ENCODE data around the gene TFB1M. TPM values are rescaled to one million over a fixed set of nuclear protein-coding genes. Genes with fewer than 3 reads are reported as not detected.
A peak's percentile ranks its signal among the peaks of the same experiment; 100 is the strongest.
"Not testable (repeated sequence)": the region's sequence is repeated elsewhere in the genome, so short reads cannot be mapped to it uniquely, and the experiment has no call there.

Gene TFB1M
- total RNA-seq, 1 experiment from 2014 or later, result 25.1 TPM

GRCh38 chr6:155329460-155330132 lies 15.3 kb upstream of the TFB1M start:
- DNase-seq (ENCODE audit: low read depth), result no peak

- DNase-seq (ENCODE audit: low read depth), result no peak
These were observed 14.5 kb upstream of the TFB1M start for GRCh38 chr6:155328539-155329459.

DNA sequence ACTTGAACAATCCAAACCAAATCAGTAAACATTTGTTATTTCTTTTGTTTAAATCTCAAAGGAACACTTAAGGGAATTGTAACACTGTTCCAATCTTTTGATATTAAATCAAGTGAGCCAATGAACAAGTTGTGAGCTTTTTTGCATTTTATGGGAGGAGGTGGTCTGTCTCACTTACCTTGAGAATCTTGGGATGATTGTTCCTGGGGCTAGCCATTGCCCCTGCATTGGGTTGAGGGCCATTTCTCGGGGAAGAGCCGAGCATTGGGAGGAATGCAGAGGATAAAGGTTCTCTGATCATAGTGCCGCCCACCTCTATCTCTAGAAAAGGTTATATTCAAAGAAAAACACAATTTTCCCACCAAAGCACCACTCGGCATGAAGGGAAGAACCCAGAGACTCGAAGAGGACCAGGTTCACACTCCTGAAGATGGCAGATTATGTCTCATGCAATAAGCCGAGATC lies 13.8 kb upstream of the TFB1M start:
- no peak for DNase-seq (ENCODE audit: low read depth)

DNA sequence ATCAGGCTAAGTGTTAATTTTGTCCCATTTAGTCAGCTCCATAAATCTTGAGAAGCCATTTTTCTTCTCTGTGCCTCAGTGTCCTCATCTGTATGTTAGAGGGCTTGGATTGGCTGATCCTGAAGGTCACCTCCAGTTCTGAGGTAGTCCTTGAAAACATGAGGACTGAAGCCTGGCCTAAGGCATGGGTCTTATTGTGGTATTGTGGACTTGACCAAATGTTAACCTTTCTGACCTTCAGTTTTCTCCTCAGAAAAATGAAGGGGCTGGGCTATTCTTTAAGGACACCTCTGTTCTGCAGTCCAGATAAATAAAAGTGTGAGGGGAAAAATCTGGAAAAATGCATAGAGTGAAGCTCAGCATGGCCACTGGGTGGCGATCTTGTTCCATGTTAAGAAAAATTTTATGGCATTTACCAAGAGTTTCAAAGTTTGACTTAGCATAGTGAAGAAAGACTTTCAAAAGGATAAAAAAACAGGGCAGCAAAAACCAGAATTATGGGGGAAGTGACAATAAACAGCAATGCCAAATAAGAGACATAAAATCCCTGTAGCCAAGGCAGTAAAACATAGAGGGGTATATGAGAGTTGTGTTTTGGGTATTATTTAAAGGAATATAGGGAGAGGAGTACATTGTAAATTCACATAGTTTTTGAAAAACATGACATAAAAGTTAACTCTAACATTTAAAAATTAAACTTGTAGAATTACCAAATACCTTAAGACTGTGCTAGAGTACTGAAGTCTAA lies 13.2 kb upstream of the TFB1M start:
- DNase-seq (ENCODE audit: low read depth), result peak; percentile 70

GRCh38 chr6:155325700-155326516 lies 11.6 kb upstream of the TFB1M start:
- peak; percentile 24 for DNase-seq (ENCODE audit: low read depth)

DNA sequence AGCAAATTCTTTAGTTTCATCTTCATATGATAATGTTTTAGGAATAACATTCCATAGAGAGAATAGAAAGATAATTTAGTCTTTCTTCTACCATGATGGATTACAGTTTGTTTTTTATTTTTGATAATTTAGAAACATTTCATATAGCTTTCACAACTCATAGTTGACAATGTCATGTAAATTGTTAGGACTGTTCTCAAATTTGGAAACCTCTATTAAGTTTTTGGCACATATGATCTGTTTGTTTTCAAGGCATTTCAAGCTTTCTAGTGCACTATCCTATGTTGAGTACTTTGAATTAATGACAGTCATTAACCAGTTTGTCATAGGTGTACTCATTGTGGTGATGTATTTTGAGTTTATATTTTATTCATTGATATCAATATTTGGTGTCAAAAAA lies 10.7 kb upstream of the TFB1M start:
- no peak for DNase-seq (ENCODE audit: low read depth)

DNA sequence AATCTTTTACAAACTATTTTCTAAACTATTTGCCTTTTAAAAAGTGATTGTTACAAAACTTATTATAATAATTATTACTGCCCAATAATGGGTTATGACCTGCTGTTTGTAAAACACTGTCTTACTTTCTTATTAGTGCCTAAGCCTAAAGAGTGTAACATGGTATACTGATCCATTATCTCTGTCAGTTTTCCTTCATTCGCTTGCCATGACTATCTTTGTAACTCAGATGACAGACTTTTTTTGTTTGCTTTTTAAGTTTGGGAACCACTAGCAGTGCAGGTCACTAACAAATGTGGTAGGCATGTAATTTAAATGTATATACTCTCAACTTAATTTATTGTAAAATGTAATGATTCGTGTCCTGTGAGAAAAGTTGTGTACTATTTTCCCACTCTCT lies 9.9 kb upstream of the TFB1M start:
- DNase-seq (ENCODE audit: low read depth), result no peak

GRCh38 chr6:155319902-155320301 lies 5.6 kb upstream of the TFB1M start:
- DNase-seq (ENCODE audit: low read depth), result no peak

DNA sequence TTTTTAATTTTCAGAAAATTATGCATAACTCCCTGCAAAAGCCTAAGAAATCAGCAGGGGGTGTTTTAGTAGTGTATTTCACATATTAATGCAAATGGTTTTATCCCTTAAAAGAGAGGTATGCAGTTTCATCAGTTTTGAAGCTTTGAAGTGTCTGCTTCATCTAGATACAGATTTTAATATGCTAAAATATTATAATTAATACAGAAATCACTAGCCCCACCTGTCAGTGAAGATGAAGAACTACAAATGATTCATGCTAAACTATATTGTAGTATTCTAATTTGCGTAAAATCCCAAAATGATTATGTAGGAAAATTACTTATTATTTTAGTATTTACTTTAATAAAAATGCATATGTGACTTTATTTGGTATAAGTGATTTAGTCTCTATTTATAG lies 2.9 kb upstream of the TFB1M start:
- DNase-seq (ENCODE audit: low read depth), result no peak

DNA sequence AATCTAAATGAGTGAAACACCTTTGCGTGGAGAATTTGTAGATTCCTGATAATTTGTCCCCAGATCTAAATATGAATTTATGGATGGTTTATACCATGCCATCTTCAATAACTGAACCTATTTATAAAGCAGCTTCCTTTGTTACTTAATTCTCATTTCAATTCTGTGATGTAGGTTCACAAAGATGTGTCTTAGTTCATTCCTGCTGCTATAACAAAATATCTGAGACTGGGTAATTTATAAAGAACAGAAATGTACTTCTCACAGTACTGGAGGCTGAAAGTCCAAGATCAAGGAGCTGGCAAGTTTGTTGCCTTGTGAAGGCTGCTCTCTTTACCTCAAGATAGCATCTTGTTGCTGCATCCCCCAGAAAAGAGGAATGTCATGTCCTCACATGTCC lies 2.1 kb upstream of the TFB1M start:
- DNase-seq (ENCODE audit: low read depth), result no peak

DNA sequence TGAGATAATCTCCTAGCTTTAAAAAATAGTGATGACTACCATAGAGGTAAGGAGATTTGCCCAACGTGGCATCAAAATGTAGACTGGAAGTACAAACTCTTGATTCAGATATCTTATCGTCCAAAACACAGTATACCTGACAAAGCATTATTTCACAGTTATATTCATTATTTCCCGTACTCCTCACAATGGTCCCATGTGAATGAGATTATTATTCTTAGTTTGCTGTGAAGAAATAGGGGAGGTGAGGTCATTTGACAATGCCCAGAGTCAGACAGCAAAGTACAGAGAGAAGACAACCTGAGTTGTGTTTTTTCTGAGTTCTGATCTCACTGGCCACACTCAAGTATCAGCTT lies 1.2 kb upstream of the TFB1M start:
- peak; percentile 43 for DNase-seq (ENCODE audit: low read depth)

GRCh38 chr6:155314773-155315515 lies 660 bp upstream of the TFB1M start:
- peak; percentile 96 for DNase-seq (ENCODE audit: low read depth)

- peak; percentile 43 for DNase-seq (ENCODE audit: low read depth)
These were observed 637 bp downstream of the TFB1M start for GRCh38 chr6:155313602-155314091.

DNA sequence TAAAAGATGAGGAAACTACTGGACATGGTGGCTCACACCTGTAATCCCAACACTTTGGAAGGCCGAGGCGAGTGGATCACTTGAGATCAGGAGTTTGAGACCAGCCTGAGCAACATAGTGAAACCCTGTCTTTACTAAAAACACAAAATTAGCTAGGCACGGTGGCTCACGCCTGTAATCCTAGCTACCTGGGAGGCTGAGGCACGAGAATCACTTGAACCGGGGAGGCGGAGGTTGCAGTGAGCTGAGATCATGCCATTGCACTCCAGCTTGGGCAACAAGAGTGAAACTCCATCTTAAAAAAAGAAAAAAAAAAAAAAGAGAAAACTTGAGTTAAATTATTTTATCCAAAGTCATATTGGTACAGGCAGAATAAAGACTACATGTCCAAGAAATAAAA lies 1.3 kb downstream of the TFB1M start:
- DNase-seq (ENCODE audit: low read depth), result not testable (repeated sequence)

- no peak for DNase-seq (ENCODE audit: low read depth)
These were observed 2.7 kb downstream of the TFB1M start for GRCh38 chr6:155311583-155311982.

- no peak for DNase-seq (ENCODE audit: low read depth)
These were observed 3.2 kb downstream of the TFB1M start for GRCh38 chr6:155311086-155311485.

DNA sequence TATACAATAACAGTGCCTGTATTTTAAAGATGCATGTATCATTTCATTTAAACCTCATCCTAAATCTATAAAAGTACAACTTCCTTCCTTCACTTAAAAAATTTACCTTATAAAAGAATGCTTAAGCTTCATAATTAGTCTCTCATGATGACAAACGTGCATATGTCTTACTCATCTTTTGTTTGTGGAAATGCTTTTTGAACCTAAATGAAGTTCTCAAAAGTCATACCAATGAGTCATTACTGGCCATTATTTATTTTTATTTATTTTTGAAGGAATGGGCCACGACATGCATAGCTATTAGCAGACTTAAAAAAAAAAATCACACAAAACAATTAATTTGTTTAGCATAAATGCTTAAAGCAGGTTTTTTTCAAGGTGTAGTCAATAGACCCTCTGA lies 3.7 kb downstream of the TFB1M start:
- DNase-seq (ENCODE audit: low read depth), result peak; percentile 79

GRCh38 chr6:155309150-155309549 lies 5.1 kb downstream of the TFB1M start:
- no peak for DNase-seq (ENCODE audit: low read depth)

- DNase-seq (ENCODE audit: low read depth), result no peak
These were observed 7.3 kb downstream of the TFB1M start for GRCh38 chr6:155306958-155307357.

- DNase-seq (ENCODE audit: low read depth), result peak; percentile 35
These were observed 10.9 kb downstream of the TFB1M start for GRCh38 chr6:155303361-155303870.

All from M059J (cell line).